IPS DF 4.7 (cell line): ENCODE measurements around the gene GPR68.

ENCODE experiments used
- DNase-seq: peaks from one replicate; pipeline ENCODE4 v3.0.0-alpha.2; 2013; ENCODE audit warnings: low spot score; ENCODE audit errors: extremely low read depth

Gene GPR68, protein sequence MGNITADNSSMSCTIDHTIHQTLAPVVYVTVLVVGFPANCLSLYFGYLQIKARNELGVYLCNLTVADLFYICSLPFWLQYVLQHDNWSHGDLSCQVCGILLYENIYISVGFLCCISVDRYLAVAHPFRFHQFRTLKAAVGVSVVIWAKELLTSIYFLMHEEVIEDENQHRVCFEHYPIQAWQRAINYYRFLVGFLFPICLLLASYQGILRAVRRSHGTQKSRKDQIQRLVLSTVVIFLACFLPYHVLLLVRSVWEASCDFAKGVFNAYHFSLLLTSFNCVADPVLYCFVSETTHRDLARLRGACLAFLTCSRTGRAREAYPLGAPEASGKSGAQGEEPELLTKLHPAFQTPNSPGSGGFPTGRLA

DNA sequence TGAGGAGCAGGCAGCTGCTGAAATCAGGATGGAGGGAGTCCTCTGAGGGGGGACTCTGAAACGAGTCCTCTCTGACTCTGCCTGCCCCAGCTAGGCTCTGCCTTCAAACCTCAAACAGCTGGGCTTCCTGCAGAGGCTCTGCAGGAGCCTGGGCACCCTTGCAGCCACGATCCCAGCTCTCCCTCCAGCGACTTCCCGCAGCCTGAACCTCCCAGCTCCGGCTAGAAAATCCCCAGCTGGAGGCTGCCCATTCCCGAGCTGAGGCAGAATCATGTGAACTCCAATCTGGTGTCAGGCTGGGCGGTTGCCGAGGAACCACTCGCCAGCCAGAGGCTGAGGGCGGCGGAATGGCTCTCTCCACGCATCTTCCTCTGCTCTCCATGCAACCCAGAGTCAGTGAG lies at the start of gene GPR68:
GPR68 (minus strand) TSS at position 204 of the 401 bp plus-strand sequence. CDS start 9,654 bp downstream, outside the sequence.
- no peak for DNase-seq

DNA sequence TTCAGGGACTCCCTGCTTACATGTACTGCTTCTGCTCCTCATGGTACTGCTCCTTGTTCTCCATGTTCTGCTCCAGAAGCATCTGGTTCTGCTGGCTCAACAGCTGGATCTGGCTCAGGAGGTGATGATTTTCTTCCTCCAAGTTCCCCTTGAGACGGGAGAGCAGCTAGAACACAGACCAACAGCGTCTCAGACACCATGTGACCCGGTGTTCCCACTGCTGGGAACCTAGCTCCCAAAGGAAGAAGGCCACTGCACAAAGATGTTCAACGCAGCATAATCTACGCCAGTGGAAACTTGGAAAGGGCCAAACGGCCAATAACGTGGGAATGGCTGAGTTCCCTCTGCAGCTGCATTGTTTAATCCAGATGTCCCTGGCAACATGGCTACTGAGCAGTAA lies 49.6 kb upstream of the GPR68 start:
- DNase-seq: no peak

DNA sequence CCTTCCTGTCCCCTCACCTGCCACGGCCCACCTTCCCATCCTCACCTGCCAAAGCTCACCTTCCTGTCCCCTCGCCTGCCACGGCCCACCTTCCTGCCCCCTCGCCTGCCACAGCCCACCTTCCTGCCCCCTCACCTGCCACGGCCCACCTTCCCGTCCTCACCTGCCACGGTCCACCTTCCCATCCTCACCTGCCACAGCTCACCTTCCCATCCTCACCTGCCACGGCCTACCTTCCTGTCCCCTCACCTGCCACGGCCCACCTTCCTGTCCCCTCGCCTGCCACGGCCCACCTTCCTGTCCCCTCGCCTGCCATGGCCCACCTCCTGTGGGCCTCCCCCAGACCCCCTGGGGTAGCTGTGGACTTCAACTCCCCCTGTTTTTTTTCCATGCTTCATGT lies 48.8 kb upstream of the GPR68 start:
- DNase-seq: no peak

DNA sequence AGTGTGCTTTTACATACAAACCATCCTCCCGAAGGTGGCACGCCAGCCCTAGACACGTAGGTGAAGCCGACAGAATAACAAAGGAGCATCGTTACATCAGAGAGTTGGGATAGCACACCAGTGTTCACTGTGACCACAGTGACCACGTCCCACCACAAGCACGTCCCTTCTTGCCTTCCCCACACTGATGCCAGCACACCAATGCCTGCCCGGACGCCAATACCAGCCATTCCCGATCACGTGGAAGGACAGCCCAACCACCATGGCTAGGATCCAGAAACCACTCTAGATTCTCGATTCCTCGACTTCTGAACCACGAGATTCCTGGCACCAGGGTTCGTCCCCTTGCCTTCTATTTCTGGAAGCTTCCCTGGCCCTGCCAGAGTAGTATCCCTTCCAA lies 48.0 kb upstream of the GPR68 start:
- DNase-seq: no peak

DNA sequence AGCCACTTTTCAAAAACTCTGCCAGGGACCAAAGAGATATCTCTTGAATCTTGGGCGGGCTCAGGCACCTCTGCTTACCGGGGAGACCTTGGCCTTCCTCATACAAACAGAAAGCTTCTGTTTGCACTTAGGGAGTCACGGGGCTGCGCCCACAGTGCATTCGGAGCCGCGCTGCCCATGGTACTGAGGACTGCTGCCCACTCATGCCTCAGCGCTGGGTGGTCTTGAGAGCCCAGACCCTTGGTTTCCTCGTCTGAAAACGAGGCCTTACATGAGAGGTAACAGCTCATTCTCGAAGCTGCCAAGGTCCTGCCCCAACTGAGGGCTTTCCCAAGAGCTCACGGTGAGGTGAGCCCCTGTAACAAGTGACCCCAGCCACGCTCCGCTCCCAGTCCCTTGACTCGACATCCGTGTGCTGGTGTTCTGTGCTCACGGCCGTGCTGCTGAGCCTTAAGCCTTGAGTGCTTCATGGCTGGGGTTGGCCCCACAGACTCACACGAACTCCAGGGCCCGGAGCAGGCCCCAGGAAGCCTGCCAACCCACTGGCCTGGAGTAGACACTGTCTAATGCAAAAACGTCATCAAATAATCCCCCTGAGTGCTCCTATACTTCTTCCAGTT lies 47.4 kb upstream of the GPR68 start:
- DNase-seq: no peak

DNA sequence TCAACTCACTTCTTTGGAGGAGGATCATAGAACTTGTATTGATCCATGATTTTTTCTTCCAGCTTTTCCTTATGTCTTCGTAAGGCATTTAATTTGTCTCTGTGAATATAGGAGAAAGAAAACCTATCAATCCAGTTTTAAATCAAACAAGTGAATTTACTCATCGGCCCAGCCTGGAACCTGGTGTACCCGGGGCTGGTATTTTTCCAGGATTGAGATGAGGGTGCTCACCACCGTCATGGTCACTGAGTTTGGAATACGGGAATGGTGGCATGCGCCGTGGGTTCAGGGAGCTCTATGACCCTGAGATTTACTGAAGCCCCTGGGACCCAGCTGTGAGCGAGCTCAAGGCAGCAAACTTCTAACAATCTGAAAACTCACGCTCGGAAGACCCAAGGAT lies 46.5 kb upstream of the GPR68 start:
- no peak for DNase-seq

DNA sequence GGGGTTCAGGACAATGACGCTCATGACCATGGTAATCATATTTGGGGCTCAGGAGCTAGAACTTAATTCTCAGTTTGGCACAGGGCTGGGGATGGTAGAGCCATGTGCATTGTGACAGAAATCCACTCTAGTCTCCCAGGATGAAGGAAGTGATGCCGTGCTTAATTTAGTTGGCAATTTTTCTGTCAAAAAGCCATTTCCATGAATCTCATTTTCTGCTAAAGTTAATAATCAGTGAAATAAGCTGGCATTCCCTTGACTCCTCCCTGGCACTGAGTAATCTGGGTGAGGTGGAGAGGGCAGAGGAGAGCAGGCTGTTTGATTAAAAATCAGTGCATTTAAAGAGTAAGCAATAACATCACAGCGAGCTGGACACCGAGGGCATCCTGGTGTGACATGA lies 45.0 kb upstream of the GPR68 start:
- no peak for DNase-seq

DNA sequence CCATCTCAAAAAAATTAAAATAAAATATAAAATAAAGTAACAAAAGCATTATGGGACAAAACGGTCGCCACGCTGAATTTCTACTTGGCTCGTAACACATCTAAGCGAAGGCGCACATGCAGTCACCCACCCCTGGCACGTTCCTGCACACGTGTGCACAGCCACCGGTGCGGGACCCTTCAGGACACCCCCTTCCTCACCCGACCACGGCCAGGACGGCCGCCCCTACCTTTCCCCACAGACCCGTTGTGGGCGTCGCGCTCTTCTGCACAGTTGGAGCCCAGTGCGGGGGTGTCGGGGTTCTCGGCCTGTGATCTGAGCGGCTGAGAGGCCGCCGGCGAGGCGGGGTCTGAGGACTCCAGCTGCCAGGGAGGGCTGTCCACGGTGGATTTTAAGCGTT lies 44.4 kb upstream of the GPR68 start:
- no peak for DNase-seq

DNA sequence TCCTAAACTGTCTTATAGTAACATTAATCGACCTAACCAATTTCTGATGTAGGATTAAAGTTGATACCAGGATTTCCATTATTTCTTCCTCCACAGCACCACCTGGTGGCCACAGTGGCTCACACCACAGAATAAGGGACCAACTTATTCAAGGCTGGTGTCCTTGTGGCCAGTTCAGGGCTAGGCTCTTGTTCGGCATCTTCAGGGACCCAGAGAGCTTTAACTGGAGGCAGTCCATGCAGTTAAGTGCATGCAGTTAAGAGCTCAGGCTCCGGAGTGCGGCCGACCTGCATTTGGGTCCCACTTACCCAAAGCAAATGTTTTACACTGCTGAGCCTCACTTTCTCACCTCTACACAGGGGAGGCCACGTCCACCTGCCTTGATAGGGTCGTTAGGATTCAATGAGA lies 42.0 kb upstream of the GPR68 start:
- DNase-seq: peak; percentile 72

DNA sequence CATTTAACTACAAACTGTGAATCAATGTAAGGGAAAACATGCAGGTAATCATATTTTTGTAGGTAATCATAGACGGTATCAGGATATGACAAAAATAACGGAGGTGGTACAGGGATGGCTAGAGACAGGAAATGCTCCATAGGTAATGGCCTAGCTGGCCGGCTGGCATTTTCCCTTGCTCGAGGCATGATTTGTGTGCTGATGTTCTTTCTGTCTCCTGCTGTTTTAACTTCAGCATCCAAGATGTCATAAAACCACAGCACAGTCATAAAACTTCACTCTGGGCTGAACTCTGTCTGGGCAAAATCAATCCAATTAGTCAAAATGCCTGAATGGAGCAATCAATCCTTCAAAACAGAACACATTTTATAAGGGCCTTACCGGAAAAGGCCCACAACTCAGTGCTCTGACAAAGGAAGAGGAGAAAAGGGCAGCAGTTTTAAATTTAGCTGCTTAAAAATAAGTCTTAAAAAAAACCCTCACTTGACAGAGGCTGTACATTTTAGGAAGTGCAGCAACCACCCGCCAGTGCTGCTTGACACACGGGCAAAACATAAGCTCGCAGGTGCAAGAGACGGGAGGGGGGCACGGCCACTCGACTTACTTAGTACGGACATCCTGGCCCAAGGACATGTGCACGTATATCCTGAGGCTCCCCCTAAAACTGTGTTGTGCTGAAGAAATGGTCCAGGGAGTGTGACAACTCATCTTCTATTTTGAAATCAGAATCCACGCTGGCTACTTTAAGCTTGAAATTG lies 40.5 kb upstream of the GPR68 start:
- DNase-seq: no peak

DNA sequence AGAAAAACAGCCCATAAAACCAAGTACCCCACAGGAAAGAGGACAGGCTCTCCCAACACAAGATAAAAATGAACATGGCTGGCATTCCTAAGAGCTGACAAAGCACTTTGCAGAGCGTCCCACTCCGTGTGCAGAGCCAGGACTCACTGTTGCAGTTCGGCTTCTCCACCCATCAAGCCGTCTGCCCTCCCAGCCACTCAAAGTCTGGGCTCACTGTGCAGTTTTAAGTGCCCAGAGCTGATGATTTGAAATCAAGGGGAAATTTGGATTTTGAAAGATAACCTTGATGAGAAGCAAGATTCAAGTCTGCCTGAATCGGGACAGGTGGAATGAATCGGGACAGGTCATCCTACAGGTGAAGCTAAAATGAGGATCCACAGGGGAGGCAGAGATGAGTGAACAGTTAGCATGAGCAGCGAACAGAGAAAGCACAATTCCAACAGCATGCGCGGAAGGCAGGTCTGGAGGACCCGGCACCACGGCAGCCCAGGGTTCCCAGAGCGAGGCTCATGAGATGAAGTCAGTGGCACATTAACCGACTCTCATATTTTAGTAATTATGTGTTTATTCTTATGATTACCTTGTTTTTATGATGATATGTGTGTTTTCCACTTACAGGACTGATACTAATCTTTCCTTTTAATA lies 39.8 kb upstream of the GPR68 start:
- no peak for DNase-seq

DNA sequence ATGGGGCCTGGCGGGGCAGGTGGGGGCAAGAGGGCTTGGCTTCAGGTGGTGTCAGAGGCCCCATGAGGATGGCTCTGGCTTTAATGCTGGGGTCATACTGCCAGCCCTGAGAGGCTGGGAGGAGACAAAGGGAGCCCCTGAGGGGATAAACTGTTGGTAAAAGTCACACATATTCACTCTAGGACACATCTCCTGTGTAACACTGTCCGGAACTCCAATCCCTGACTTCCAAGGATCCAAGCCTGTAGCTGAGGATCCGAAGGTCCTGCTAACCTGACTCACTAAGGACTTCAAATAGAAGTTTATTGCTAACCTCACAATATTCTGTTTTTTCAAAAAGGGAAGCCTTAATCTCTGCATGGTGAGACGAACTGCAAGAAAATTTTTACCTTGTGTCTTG lies 39.2 kb upstream of the GPR68 start:
- DNase-seq: no peak

DNA sequence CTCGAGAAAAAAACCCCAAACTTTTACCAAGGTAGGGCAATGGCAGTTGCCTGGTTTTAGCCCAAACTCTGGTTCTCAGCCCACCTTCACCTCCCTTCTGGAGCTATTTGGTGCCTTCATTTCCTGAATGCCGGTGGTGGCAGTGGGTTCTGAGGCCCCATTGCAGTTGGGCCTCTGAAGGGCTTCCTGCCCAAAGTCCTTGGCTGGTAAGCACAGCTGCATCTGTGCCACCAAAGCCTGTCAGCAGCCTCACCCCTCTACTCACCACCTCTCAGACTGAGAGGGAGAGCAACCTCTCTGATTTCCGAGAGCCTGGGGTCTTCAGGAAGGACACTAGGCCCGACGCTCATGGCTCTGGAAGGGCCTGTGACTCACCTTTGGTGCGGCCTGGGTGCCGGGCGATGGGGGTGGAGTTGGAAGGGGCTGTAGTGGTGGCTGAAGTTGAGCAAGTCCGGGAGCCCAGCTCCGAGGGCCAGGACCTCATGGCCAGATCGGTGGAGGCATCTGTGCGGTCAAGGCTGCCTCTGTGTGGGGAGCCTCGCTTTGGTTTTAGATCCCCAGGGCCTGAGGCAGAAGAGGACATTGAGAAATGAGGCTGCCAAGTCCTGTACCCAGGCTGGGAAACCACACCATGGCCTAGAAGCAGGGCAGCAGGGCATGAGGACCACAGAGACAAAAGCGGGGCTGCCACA lies 38.6 kb upstream of the GPR68 start:
- no peak for DNase-seq

DNA sequence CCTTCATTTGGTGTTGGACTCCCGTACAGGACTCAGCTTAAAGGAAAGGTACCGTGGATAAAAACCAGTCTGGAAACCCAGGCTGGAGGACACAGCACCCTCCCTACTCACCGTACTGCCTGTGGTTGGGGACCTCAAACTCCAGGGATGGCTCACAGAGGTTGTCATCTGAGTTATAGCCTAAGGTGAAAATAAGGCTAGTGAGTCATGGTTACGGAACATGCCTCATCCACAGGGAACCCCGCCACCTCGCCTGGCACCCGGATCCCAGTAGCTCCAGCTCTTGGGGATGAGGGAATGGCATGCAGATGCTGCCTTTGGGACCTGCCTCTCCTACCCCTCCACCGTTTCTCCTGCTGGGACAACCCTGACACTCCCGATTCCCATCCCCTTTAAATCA lies 36.8 kb upstream of the GPR68 start:
- no peak for DNase-seq

DNA sequence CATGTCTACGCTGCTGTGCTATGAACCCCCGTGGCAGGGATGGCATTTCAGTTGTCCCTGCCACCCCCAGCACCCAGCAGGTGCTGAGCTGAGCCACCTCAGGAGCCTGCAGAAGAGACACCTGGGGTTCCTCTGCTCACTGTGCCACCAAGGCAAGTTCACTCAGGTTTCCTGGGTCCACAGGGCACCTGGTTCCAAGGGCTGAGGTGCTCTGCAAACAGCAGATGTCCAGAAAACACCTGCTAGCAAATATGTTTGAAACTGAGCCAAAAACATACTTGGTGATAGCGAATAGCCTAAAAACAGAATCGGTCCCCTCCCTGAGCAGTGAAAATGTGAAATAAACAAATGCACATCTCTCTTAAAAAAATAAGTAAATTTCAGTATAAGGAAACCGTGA lies 35.6 kb upstream of the GPR68 start:
- DNase-seq: no peak

DNA sequence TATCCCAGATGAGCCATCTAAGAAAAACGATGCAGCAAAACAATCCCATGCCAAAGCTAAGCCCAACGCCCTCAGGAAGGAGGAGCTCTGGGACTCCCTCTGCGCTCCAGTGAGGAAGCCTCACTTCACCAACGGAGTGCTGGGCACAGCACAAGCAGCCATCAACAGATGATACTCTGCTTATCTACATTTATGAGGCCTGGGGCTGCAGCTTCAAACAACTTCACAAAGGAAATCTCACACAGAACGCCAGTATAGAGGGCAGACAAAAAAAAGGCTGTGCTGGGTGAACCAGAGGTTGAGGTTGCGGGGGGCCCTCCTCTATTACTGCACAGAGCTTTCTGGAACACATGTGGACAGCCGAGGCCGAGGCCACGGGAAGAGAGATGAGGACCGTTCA lies 34.9 kb upstream of the GPR68 start:
- no peak for DNase-seq

DNA sequence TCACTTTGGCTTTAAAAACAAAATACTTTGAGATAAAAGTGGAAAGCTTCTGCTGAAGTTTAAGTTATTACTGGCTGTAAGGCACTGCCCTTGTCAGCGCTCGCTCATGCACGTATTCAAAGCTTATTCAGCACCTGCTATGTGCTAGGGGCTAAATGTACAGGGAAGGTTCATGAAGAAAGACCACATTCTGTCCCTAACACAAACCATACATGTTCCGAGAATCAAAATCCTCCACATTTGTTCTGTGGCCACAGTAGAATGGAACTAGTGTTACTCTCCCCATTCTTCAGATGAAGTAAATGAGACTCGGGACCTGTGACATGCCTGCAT lies 33.8 kb upstream of the GPR68 start:
- DNase-seq: no peak

DNA sequence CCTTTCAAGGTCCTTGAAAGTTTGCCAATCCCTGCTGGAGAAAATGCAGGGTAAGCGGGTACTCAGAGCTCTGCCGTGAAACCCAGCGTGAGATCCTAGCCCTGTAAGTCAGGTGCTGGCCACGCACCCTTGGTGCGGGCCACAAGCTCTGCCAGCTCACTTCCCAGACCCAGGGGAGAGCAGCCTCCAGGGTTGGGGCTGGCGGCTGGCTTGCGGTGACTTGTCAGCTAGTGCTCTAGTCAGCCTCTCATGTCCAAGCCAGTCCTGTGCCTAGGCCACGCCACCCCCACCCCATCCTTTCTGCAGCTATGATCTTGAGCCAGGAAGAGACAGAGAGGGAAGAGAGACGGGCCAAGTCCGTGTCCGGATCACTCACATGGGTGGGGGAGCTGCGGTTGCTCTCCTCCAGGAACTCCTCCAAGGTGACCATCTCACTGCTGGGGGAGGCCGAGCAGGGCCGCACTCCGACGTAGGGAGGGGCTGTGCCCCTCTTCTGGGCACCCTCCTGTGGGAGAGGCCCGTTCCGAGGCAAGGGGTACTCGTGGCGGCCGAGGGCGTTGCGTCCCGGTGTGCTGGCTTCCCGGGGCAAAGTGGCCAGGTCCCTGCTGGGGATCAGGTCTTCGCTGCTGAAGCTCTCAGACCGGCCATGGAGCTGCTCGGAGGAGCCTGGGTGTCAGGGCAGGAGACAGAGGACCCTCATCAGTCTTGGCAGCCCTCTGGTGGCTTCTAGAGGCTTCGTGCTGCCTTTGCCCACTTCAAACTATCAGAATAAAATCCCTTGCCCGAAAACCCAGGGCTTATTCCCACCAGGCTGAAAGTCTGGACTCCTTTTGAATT lies 33.3 kb upstream of the GPR68 start:
- DNase-seq: no peak

DNA sequence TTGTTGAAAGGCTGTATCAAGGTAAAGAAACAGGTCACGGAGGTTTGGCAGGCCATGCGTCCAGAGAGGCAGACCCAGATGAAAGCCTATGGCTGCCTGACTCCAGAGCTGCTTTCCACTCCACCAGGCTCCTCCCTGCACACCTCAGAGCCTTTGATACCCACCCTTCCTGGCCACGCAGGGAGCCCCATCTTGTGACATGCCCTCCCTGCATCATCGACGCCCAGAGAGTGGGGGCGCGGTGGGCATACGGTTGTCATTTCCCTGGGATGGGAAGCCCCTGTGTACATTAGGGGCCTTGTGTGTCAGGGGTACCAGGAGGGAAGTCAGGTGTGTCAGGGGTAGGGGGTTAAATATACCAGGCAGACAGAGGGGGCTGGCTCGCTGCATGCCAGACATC lies 30.3 kb upstream of the GPR68 start:
- DNase-seq: no peak

DNA sequence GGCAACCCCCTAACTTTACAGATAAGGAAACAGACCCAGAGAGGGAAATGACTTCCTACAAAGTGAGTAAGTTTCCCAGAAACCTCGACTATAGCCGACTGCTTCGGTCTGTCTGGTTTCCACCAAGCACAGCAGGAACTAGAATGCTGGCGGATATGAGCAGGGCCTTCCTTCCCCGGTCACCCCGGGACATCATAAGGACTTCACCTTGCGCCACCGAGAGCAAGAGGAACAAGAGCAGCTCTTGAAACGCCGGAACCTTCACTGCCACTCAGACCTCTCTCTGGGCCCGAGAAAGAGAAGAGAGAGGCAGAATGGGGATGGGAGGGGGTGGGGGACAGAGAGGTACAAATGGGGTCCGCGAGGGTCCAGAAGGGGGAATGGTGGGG lies 29.4 kb upstream of the GPR68 start:
- DNase-seq: no peak
